Tibial nerve (tissue), 4 donors: ENCODE data around the gene B3GAT1.

ENCODE experiments used
- CTCF ChIP-seq, 5 experiments: fragments of 200-600 bp in 3 of 5; fragments of 450-650 bp in 2 of 5; sonication (generic) in 3 of 5; IDR thresholded peaks; one replicate each; pipeline ENCODE4 v1.5.1; 2016 to 2019; ENCODE audit warnings: antibody characterized with exemption in 5 of 5, mild to moderate bottlenecking in 3 of 5, moderate library complexity in 2 of 5
- EP300 ChIP-seq, 2 donors: sonication (generic); formaldehyde crosslinking; IDR thresholded peaks; one replicate each; pipeline ENCODE4 v1.6.1; 2017; ENCODE audit warnings: antibody characterized with exemption in 2 of 2, mild to moderate bottlenecking in 1 of 2
- POLR2A ChIP-seq, 2 donors: fragments of 450-650 bp; IDR thresholded peaks; one replicate each; pipeline ENCODE4 v1.6.1; 2017; ENCODE audit warnings: antibody characterized with exemption in 2 of 2, mild to moderate bottlenecking in 2 of 2, moderate library complexity in 2 of 2

GRCh38 chr11:134407923-134408322 lies 4.1 kb downstream of the B3GAT1 start:
- TF ChIP-seq CTCF (IDR thresholded peaks at IDR 0.05) (no peak), EP300 (IDR thresholded peaks at IDR 0.05) (no peak), POLR2A (IDR thresholded peaks at IDR 0.05) (no peak)
